NT2/D1 (cell line): ENCODE measurements around the gene SGSM2.

Source experiments
- SUZ12 ChIP-seq: IDR thresholded peaks from 2 replicates; pipeline ENCODE4 v1.6.1; 2011; ENCODE audit not compliant: insufficient read length, insufficient read depth; ENCODE audit errors: extremely low read depth
- YY1 ChIP-seq: IDR thresholded peaks from 2 replicates; pipeline ENCODE4 v1.6.1; 2011; ENCODE audit not compliant: insufficient read length, insufficient read depth
- ZNF274 ChIP-seq: IDR thresholded peaks from 2 replicates; pipeline ENCODE4 v1.6.1; 2011; ENCODE audit warnings: mild to moderate bottlenecking, low read depth, low read length

- TF ChIP-seq SUZ12 = no peak
- TF ChIP-seq YY1 = no peak
- TF ChIP-seq ZNF274 = no peak
Measured at GRCh38 chr17:2309338-2310154, 27.8 kb upstream of the SGSM2 start.
